Transverse colon (tissue), 3 donors: ENCODE measurements around the gene PRG3.

ENCODE experiments used
- POLR2A ChIP-seq: fragments of 450-650 bp; IDR thresholded peaks from one replicate; pipeline ENCODE4 v1.6.1; 2016; ENCODE audit warnings: antibody characterized with exemption, mild to moderate bottlenecking, moderate library complexity
- TF ChIP-seq, protein P1 (sequence below), 5 experiments: fragments of 200-600 bp in 3 of 5; fragments of 450-650 bp in 2 of 5; sonication (generic) in 3 of 5; IDR thresholded peaks; 1 replicate in 2 of 5; 2 replicates in 3 of 5; pipeline ENCODE4 v1.5.1; 2016 to 2017; ENCODE audit warnings: antibody characterized with exemption in 5 of 5, inconsistent platforms in 3 of 5, mild to moderate bottlenecking in 2 of 5, moderate library complexity in 1 of 5

DNA sequence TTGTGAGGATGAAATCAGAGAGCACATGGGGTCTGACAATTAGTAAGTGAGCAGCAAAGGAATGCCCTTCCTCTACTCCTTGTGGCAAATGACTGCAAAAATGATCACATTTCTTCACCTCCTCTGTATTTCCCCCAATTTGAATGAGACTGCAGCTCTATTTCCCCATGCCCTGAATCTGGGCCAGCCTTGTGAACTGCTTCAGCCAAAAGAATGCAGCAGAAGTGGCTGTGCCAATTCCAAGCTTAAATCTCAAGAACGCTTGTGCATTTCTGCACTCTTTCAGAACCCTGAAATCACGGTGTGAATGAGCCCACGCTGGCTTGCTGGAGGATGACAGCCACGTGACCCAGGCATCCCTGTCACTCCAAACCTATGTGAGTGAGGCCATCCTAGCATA, 36.1 kb upstream of the PRG3 start:
- TF ChIP-seq, protein P1, sequence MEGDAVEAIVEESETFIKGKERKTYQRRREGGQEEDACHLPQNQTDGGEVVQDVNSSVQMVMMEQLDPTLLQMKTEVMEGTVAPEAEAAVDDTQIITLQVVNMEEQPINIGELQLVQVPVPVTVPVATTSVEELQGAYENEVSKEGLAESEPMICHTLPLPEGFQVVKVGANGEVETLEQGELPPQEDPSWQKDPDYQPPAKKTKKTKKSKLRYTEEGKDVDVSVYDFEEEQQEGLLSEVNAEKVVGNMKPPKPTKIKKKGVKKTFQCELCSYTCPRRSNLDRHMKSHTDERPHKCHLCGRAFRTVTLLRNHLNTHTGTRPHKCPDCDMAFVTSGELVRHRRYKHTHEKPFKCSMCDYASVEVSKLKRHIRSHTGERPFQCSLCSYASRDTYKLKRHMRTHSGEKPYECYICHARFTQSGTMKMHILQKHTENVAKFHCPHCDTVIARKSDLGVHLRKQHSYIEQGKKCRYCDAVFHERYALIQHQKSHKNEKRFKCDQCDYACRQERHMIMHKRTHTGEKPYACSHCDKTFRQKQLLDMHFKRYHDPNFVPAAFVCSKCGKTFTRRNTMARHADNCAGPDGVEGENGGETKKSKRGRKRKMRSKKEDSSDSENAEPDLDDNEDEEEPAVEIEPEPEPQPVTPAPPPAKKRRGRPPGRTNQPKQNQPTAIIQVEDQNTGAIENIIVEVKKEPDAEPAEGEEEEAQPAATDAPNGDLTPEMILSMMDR (IDR thresholded peaks at IDR 0.05): no peak
- TF ChIP-seq POLR2A: no peak
